Ascending aorta (tissue), 2 donors: Measurements from ENCODE around the gene CABP2. TPM values are rescaled to one million over a fixed set of nuclear protein-coding genes. Genes with fewer than 3 reads are reported as not detected.
"Not testable (repeated sequence)": the region's sequence is repeated elsewhere in the genome, so short reads cannot be mapped to it uniquely, and the experiment has no call there.

Source experiments
- DNase-seq, 2 donors: peaks; one replicate each; pipeline ENCODE4 v3.0.0-alpha.2; 2019; ENCODE audit warnings: low spot score in 2 of 2
- H3K27ac ChIP-seq, 2 donors: fragments of 200-600 bp; sonication (generic); one replicate each; pipeline ENCODE4 v1.5.1; 2016 to 2017; ENCODE audit warnings: mild to moderate bottlenecking in 1 of 2
- H3K27me3 ChIP-seq: fragments of 200-600 bp; sonication (generic); one replicate; pipeline ENCODE4 v1.5.1; 2017
- H3K36me3 ChIP-seq, 2 donors: fragments of 200-600 bp; sonication (generic); one replicate each; pipeline ENCODE4 v1.5.1; 2016
- H3K4me1 ChIP-seq, 2 donors: fragments of 200-600 bp; sonication (generic); one replicate each; pipeline ENCODE4 v1.5.1; 2016 to 2017; ENCODE audit warnings: mild to moderate bottlenecking in 1 of 2
- H3K4me3 ChIP-seq, 2 donors: fragments of 200-600 bp; sonication (generic); one replicate each; pipeline ENCODE4 v1.5.1; 2016 to 2017; ENCODE audit warnings: mild to moderate bottlenecking in 1 of 2
- H3K9me3 ChIP-seq, 2 donors: fragments of 200-600 bp; sonication (generic); one replicate each; pipeline ENCODE4 v1.5.1; 2016
- CTCF ChIP-seq, 3 experiments: fragments of 200-600 bp in 2 of 3; fragments of 450-650 bp in 1 of 3; sonication (generic) in 2 of 3; IDR thresholded peaks; one replicate each; pipeline ENCODE4 v1.5.1; 2016 to 2019; ENCODE audit warnings: antibody characterized with exemption in 3 of 3, mild to moderate bottlenecking in 1 of 3, moderate library complexity in 1 of 3
- intact Hi-C: fragments of 100-400 bp; cut with DNase I; formaldehyde crosslinking; loops from one replicate; pipeline ENCODE4 v1.15.1; 2023
- total RNA-seq: library from RNA; depleted of rRNA; stranded (reverse); fragments of >200 nt; gene quantifications from one replicate; pipeline ENCODE4 v1.1.0, GENCODE V29; 2016

CABP2 gene
- total RNA-seq, 1 donor from 2014 or later, result not detected

- H3K9me3 ChIP-seq, result no peaks in the 10 kb centered on the region
- peaks cover 16 to 19% of the 10 kb centered on the region in 2 donors for H3K36me3 ChIP-seq
- intact Hi-C loops, result loop anchor here (1.0 to 5.0 kb wide), 3 partner anchors 21 to 82 kb away; partner anchors contain the start of genes CDK2AP2, PITPNM1, PPP1CA and TBC1D10C
- DNase-seq, result no peak
- TF ChIP-seq CTCF (IDR thresholded peaks at IDR 0.05), result no peak
- peaks cover 7 to 15% of the 10 kb centered on the region in 2 donors for H3K4me1 ChIP-seq
- peak overlapping the region in 1 of 2 donors; percentile 66 for H3K4me3 ChIP-seq
- H3K27ac ChIP-seq, result peak overlapping the region in 1 of 2 donors; percentile 84
- no peaks in the 10 kb centered on the region for H3K27me3 ChIP-seq
Measured at GRCh38 chr11:67483831-67484665, 39.2 kb downstream of the CABP2 start.

GRCh38 chr11:67482827-67483798, 40.1 kb downstream of the CABP2 start, which contains the start of gene AIP:
Gene AIP (plus strand): TSS chr11:67483026. CDS start chr11:67483159, 133 bp downstream.
- peak; percentile 92 to 99 for DNase-seq
- TF ChIP-seq CTCF (IDR thresholded peaks at IDR 0.05), result peak; percentile 20 to 28 (median 22)
- Histone ChIP-seq H3K9me3 (no peaks in the 10 kb centered on the region), H3K27me3 (no peaks in the 10 kb centered on the region), H3K27ac (peak within 1 kb of the TSS; percentile 84 to 87), H3K4me1 (peaks cover 7 to 15% of the 10 kb centered on the region in 2 donors), H3K4me3 (peak within 1 kb of the TSS; percentile 53 to 66), H3K36me3 (peaks cover 14 to 16% of the 10 kb centered on the region in 2 donors)
- intact Hi-C loops, result loop anchor here (1.0 to 5.0 kb wide), 4 partner anchors 14 to 81 kb away; partner anchors contain the start of genes CDK2AP2, PITPNM1, PPP1CA and TBC1D10C

GRCh38 chr11:67482275-67482826, 40.9 kb downstream of the CABP2 start:
- no peak for DNase-seq
- intact Hi-C loops, result loop anchor here (1.0 to 5.0 kb wide), 3 partner anchors 13 to 80 kb away; partner anchors contain the start of genes PITPNM1, PPP1CA, TBC1D10C and TMEM134
- Histone ChIP-seq H3K4me3 (peak overlapping the region; percentile 53 to 66), H3K27me3 (no peaks in the 10 kb centered on the region), H3K27ac (peak overlapping the region; percentile 84 to 87), H3K4me1 (peaks cover 7 to 15% of the 10 kb centered on the region in 2 donors), H3K9me3 (no peaks in the 10 kb centered on the region), H3K36me3 (peaks cover 6 to 8% of the 10 kb centered on the region in 2 donors)
- TF ChIP-seq CTCF (IDR thresholded peaks at IDR 0.05), result no peak

- H3K9me3 ChIP-seq, DNase-seq, H3K4me3 ChIP-seq, H3K27me3 ChIP-seq, H3K36me3 ChIP-seq, intact Hi-C loops, H3K4me1 ChIP-seq, H3K27ac ChIP-seq: not testable (repeated sequence)
Measured at GRCh38 chr11:67477344-67478050, 45.7 kb downstream of the CABP2 start.

GRCh38 chr11:67476692-67477091, 46.6 kb downstream of the CABP2 start:
- H3K27me3 ChIP-seq, H3K36me3 ChIP-seq, intact Hi-C loops, H3K9me3 ChIP-seq, DNase-seq, H3K4me1 ChIP-seq, H3K4me3 ChIP-seq, H3K27ac ChIP-seq: not testable (repeated sequence)
